Testis (tissue), 2 donors: ENCODE data around the gene SLC7A7.

ENCODE experiments used
- CTCF ChIP-seq, 3 experiments: fragments of 450-650 bp in 2 of 3; fragments of 200-600 bp in 1 of 3; sonication (generic) in 1 of 3; IDR thresholded peaks; one replicate each; pipeline ENCODE4 v1.5.1; 2016 to 2019; ENCODE audit warnings: antibody characterized with exemption in 3 of 3, mild to moderate bottlenecking in 2 of 3, moderate library complexity in 1 of 3
- POLR2A ChIP-seq: fragments of 450-650 bp; IDR thresholded peaks from one replicate; pipeline ENCODE4 v1.6.1; 2017; ENCODE audit warnings: antibody characterized with exemption, mild to moderate bottlenecking, moderate library complexity

DNA sequence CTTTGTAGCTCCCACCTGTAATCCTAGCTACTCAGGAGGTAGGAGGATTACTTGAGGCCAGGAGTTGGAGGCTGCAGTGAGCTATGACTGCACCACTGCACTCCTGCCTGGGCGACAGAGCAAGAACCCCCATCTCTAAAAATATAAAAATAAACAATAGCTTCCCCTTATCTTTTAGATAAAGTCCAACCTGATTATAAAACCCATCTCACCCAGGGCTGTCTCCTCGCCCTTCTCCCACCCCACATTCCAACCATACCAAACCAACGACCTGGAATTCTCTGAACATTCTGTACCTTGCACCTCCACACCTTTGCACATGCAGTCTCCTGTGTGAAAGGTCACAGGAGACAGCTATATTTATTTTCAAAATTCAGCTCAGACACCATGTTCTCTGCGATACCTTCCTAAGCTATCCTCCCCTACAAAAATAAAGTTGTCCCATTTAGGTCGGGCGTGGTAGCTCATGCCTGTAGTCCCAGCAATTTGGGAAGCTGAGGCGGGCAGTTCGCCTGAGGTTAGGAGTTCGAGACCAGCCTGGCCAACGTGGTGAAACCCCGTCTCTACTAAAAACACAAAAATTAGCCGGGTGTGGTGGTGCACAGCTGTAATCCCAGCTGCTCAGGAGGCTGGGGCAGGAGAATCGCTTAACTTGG, 7.7 kb downstream of the SLC7A7 start:
- TF ChIP-seq POLR2A (no peak), CTCF (IDR thresholded peaks at IDR 0.05) (no peak)
